RCC 7860 (cell line): Measurements from ENCODE around the gene APMAP.

Experiments
- DNase-seq: peaks from one replicate; pipeline ENCODE4 v3.0.0-alpha.2; 2015; ENCODE audit warnings: low spot score
- FAIRE-seq: peaks from 2 replicates; lab custom pipeline; 2012; peaks lifted over from hg19 to GRCh38; lab: Jason Lieb, UNC

The APMAP gene

DNA sequence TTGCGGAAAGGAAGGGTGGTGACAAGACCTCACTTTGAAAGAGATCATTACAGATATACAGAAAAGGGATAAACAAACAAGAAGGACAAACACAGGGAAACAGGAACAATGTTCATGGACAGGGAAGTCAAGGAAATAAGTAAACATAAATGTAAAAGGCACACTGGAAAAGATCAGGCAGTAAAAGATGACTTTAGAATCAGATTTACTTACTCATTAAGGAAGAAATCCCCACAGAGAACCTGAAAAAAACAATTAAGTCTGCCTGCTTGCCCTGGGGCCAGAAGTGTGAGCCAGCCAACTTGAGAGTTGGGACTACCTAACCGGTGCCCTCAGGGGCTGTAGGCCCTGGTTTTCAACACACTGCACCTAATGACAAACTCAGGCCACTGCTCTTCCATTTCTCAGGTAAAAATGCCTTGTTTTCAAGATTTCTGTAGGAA lies 1.7 kb downstream of the APMAP start:
- FAIRE-seq (no peak), DNase-seq (no peak)

DNA sequence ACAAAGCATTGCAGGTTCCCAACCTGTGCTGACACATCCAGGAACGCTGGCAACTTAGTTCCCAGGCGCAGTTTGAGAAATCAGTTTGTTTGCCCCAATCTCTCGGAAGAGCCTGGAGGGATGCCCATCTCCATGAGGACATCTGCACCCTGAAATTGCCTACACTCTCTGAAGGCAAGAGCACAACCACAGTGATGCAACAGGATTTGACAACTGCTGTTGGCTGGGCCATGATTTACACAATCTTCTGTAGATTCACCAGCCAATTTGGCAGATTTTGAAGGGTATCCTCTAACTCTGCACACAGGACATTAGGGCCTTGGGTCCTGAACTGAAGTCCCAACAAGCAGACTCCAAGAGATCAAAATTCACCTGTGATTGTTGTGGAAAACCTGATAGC lies 3.4 kb downstream of the APMAP start:
- DNase-seq = no peak
- no peak for FAIRE-seq

DNA sequence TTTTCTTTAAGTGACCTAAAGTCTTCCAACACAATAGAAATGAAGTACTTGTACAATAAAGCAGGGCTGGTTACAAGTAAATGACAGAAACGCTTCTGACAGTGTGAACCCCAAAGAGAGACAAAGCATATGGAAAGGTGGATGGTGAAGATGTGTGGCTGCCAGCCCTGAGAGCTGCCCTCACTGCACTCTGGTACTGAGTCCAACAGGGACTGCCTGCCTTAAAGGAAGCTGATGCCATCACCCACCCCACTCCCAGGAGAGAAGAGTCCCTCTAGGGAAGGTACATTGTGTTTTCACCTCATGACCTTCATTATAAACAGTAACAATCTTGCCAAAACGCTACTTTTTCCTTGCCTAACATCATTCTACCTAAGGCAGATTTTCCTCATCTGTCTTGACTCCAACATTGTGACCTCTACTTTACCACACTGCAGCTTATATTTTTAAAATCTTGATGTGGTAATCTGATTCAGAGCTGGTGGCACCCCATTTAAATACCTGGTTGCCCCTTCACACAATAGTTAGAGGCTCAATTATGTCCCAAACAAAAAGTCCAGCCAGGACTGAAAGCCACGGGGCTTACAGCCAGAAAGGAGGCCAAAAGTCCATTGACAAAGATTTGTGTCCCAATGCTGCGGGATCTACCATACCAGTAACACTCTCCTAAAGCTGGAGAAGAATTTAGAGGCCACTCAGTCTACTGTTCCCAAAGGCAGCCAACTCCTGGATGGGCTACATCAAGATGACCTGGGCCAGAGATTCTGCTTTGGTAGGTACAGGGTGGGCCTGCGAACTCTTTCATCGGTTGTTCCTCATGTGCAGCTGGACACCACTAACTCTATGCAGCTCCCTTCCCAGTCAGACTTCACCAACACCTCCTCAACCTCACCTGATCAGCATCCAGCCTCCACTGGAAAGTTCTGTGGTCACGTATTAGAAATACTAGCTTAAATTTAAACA lies 4.4 kb downstream of the APMAP start:
- DNase-seq (no peak), FAIRE-seq (no peak)

DNA sequence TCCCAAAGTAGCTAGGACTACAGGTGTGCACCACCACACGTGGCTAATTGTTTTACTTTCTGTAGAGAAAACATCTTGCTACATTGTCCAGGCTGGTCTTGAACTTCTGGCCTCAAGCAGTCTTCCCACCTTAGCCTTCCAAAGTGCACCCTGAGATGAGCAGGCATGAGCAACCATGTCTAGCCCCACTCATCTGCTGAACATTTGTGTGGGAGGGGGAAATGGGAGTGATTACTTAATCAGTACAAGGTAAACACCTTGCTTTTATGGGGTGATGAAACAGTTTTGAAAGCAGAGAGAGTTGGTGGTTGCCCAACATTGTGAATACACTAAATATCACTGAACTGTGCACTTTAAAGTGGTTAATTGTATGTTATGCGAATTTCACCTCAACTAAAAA lies 5.3 kb downstream of the APMAP start:
- DNase-seq (no peak), FAIRE-seq (no peak)

DNA sequence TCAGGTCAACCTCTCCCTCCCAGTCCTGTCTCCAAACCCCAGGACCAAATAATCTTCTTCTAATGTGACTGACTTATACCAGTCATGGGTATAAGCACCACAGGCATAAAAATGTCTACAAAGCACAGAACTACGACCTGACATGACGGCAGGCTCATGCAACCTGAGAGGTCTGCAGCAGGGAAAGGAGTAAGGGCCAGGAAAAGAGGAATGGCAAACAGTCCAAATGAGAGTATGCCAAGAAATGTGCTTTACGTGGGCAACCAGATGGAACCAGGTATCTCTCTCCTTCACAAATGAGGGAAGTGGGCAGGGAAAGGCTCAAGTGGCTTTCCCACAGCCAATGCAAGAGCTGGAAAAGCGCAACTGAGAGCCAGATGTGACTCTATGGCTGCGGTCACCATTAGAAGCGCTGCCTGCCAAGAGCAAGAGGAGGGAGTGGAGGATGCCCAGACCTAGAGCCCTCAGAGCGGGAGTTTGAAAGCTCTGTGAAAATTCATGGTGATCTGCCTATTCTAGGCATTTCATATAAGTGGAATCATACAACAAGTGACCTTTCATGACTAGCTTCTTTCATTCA lies 6.0 kb downstream of the APMAP start:
- DNase-seq = no peak
- no peak for FAIRE-seq

DNA sequence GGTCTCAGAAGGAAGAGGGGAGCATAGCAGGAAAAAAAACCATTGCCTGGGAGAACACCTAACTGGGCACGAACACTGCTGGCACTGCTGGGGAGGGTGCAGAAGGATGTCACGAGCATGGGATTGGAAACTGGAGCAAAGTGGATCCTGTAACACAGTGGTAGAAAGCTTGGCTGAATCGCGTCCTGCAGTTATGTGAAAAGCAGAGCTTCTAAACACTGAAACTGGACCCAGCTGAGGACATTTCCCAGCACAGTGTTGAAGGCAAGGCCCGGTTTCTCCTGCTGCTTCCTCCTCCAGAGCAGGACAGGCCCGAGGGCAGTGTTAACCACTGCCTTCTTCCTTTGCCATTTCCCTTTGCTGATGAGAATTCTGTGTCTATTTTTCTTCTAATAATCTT lies 6.7 kb downstream of the APMAP start:
- FAIRE-seq = no peak

DNA sequence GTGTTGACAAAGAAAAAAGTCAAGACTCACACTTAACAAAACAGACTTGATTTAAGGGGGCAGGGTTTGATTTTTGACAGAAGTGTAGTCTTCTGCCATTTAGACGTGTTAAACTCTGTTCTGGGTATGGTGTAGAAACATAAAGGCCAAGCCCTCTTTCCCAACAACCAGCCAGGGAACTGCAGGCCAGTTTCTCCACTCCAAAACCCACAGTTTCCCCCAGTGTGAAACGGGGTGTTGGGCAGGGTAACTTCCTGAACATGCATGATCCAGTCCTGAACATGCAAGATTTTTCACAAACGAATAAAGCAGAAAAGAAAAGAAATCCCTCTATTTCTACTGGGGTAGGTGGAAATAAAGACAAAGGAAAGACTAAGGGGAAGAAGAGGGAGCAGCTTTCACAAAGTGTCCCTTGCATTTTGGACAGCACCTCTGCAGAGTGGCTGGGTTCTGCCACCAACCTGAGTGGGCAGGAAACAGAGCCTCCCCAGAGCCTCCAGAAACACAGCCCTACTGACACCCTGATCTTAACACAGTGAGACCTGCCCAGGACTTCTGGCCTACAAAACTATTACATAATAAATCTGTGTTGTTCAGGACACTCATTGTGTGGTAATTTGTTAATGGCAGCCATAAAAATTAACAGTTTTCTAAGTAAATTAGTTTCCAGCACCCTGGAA lies 7.5 kb downstream of the APMAP start:
- FAIRE-seq = no peak
- DNase-seq = no peak

More for the DNA sequence above, 6.7 kb downstream of the APMAP start:
- DNase-seq = no peak

DNA sequence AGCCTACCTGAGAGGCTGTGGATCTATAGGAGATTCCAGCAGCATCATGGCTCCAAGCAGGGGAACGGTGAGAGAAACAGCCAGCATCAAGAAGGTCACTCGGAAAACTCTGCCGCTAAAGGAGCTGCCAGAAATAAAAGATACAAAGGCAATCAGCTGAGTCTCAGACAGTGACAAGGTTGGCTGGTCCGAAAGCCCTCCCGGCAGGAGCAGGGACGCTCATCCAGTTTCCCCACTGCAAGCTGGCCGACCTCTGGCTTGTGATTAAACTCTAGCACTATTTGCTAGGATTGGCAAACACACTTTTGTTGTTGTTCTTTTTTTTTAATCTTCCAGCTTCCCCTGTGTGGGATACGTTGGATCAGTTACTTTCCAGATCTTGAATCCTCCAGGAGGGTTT lies 8.7 kb downstream of the APMAP start:
- no peak for FAIRE-seq
- DNase-seq = no peak

DNA sequence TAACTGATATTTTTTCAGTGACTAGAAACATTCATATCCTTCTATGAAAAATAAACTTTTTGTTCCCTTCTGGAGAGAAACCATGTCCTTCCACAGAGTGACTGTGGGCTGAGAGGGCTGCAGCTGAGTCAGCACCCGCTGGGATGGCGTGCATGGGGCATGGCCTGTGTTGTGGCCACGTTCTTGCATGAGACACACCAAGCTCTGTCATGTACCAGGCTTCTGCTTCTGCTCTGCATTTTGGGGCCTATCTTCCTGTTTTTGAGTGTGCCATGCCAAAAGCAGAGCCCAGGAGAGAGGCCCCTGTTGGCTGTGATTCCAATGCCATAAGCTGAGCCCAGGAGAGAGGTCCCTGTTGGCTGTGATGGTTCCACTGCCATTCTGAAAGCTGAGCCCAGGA lies 10.8 kb downstream of the APMAP start:
- FAIRE-seq (no peak), DNase-seq (no peak)

DNA sequence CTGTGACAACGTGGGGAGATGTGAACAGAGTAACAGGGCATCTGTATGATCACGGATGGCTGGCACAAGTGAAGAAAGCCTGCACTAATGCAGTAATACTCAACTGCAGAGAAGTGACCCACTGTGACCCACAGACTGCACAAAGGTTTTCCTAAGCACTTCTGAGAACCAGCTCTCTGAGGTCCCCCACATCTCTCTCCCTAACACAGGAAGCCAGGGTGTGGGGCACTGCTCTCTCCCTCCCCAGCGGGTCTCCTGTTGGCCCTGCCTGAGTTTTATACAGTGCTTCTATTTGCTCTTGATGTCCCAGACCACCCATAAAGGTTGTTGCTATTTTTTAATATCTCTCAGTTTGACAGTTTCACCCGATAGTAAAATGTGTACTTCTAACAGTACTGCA lies 11.3 kb downstream of the APMAP start:
- FAIRE-seq = no peak

DNA sequence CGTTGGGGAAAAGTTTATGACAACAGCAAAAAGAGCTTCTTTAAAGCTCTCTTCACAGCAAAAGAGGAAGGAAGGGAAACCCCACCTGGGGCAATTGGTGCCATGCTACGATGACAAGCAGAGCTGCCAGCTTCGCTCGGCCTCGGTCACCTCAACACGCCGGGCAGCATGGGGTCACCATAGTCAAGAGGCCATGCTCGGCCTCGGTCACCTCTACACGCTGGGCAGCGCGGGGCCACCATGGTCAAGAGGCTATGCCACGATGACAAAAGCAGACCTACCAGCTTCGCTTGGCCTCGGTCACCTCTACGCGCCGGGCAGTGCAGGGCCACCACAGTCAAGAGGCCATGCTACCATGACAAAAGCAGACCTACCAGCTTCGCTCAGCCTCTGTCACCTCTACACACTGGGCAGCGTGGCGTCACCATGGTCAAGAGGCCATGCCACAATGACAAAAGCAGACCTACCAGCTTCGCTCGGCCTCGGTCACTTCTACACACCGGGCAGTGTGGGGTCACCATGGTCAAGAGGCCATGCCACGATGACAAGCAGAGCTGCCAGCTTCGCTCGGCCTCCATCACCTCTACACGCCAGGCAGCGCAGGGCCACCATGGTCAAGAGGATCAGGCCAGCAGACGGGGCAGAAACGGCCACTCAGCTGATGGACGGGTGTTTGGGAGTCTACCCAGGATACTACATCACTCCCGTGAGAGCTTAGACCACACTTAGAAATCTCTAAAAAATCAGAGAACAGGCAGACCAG lies 12.1 kb downstream of the APMAP start:
- FAIRE-seq = no peak
- DNase-seq = no peak

More for the DNA sequence above, 11.3 kb downstream of the APMAP start:
- no peak for DNase-seq

DNA sequence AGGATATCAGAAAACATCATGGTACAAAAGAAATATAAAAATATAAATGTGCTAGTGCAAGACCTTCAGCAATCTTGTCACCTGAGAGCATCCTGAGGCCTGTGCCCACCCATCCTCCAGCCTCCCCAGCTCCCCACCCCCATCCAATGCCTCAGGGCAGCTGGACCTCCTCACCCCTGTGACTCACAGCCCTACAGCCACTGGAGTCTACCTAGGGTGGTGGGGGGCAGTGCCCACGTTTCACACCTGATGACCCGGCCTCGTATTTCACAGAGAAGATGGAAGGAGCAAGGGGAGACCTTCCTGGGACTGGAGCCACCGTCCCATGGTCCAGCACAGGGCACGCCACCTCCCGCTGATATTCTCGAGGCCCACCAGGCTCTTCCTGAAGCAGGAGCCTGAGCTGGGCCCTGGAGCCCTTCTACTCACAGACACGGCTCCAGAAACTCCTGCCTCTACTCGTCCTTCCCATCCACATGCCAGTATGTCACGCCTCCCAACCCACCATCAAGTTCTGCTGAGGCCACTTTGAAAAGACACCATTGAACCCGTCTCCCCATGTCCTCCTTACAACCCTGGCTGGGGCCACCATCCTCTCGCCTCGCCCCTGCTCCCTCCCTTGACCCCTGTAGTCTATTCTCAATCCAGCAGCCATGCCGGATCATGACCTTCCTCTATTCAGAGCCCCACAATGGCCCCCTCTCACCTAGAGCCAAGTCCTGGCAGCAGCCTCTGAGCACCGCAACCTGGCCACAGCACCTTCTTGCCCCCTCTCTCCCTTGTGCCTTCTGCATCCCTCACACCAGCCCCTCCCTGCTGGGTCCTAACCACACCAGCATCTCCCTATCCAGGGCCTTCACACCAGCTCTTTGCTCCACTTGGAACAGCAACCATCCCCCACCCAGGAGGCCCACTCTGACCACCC lies 13.3 kb downstream of the APMAP start:
- no peak for FAIRE-seq
- no peak for DNase-seq

DNA sequence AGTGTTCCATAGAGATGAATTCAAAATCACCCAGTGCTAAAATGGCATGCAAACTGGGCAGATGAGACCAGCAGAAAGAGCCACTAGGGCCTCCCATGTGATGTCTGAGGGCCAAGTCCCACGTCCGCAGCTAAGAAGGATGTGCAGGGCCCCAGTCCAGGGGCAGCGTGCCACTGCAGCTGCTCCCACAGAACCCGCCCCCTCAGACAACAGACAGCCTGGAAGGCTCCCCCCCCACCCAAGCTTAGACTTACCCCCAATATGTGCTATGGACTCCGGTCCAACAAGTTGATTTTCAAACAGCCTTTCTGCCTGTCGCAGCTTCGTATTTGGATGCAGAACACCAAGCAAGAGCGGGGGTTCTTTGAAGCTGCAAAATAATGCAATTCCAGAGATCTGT lies 14.0 kb downstream of the APMAP start:
- no peak for FAIRE-seq

DNA sequence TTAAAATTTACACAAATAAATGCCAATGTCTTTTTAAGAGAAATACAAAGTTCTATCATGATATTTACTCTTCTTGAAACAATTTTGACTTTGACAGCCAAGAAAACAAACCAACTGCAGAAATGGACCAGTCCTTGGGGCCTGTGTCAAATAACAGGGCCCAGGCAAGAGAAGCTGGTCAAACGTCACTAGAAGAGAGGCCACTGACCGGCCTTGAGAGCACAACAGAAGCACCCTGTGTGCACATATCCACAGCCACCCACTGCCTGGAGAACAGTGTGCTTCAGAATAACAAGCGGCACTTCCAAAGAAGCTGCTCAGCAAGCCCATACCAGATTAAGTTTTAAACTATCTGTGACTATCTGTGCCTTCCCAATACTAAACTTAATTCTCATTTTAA lies 14.8 kb downstream of the APMAP start:
- FAIRE-seq = no peak
- DNase-seq = no peak

More for the DNA sequence above, 14.0 kb downstream of the APMAP start:
- DNase-seq = no peak

DNA sequence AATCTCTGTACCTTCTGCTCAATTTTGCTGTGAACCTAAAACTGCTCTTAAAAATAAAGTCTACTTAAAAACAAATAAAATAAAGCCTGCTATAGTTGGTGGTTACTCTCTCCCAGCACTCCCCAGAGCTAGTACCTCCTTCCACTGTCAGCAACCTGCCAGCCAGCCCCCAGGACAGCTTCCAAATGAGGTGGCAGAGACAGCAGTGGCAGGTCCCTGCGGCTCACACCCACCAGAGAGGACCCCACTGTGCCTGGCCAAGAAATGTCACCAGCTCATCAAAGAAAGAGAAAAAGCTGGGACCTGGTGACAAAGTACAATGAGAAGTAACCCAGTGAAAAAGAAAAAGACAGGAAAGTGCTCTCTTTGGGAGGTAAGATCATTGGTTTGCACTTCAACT lies 15.2 kb downstream of the APMAP start:
- FAIRE-seq = no peak

DNA sequence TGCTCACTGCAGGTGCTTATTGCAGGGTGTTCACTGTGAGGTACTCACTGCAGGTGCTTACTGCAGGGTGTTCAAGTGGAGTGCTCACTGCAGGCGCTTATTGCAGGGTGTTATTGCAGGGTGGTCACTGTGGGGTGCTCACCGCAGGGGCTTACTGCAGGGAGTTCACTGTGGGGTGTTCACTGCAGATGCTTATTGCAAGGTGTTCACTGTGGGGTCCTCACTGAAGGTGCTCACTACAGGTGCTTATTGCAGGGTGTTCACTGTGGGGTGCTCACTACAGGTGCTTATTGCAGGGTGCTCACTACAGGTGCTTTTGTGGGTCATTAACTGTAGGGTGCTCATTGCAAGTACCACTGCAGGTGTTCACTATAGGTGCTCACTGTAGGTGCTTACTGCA lies 20.2 kb downstream of the APMAP start:
- DNase-seq = no peak
- FAIRE-seq = no peak

More for the DNA sequence above, 15.2 kb downstream of the APMAP start:
- no peak for DNase-seq

DNA sequence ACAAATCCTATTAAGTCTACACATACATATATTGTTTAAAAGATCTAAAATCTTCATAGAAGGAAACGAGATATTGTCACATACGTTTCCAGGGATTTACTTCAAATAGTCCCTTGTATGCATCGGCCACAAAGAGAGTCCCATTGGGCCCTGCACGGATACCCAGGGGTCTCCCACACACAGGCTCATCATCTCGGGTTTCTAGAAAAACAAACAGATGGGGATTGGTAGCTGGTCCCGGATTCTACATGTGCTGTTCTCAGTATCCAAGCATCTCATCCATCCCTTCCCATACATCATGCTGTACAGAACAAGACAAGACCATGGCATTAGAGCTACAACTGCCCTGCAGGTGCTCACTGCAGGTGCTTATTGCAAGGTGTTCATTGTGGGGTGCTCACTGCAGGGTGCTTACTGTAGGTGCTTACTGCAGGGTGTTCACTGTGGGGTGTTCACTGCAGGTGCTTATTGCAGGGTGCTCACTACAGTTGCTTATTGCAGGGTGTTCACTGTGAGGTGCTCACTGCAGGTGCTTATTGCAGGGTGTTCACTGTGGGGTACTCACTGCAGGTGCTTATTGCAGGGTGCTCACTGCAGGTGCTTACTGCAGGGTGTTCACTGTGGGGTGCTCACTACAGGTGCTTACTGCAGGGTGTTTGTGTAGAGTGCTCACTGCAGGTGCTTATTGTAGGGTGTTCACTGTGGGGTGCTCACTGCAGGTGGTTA lies 21.0 kb downstream of the APMAP start:
- FAIRE-seq = no peak

DNA sequence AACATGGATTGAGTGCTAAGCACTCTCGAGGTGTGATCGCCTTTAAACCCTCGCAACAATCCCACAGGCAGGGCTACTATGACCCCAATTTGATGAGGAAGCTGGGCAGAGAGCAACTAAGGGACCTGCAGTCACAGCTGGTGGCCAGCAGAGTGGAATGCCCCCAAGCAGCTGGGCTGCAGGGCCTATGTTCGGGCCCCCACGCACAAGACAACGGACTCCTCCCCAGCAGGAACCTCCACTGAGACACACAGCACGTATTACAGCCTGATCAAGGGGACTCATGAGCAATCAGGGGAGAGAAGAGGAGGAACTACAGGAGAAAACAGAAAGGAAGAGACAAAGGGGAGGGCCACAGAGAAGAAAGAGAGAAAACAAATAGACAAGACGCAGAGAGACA lies 21.8 kb downstream of the APMAP start:
- no peak for FAIRE-seq
- no peak for DNase-seq

More for the DNA sequence above, 21.0 kb downstream of the APMAP start:
- DNase-seq = no peak

DNA sequence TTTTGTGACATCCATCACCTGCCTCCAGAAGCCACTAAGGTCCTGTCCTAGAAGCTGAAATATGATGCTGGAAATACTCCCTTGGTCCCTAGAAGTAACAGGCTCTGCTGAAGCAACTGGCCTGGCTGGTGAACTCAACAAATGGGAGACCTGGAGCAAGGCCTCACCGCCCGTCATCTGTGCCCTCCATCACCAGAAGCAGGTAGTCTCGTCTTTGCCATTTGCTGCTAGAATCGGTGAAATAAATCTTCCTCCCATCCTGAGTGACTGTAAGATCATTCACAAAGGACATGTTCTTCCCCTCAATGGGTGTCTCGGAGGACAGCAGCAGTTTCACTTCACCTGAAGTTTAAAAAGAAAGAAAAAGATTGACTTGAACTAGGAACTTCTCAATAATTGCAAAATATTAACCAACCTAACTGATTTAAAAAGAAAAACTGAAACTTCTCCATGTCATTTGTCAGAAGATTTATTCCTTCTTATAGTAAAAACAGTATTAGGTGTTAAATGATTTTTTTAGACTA lies 22.5 kb downstream of the APMAP start:
- DNase-seq (no peak), FAIRE-seq (no peak)
